RPMI8226 (cell line): ENCODE data around the gene SUN1.
"Not testable (repeated sequence)": the region's sequence is repeated elsewhere in the genome, so short reads cannot be mapped to it uniquely, and the experiment has no call there.

Source experiments
- DNase-seq: peaks from one replicate; pipeline ENCODE4 v3.0.0-alpha.2; 2015

Gene SUN1

DNA sequence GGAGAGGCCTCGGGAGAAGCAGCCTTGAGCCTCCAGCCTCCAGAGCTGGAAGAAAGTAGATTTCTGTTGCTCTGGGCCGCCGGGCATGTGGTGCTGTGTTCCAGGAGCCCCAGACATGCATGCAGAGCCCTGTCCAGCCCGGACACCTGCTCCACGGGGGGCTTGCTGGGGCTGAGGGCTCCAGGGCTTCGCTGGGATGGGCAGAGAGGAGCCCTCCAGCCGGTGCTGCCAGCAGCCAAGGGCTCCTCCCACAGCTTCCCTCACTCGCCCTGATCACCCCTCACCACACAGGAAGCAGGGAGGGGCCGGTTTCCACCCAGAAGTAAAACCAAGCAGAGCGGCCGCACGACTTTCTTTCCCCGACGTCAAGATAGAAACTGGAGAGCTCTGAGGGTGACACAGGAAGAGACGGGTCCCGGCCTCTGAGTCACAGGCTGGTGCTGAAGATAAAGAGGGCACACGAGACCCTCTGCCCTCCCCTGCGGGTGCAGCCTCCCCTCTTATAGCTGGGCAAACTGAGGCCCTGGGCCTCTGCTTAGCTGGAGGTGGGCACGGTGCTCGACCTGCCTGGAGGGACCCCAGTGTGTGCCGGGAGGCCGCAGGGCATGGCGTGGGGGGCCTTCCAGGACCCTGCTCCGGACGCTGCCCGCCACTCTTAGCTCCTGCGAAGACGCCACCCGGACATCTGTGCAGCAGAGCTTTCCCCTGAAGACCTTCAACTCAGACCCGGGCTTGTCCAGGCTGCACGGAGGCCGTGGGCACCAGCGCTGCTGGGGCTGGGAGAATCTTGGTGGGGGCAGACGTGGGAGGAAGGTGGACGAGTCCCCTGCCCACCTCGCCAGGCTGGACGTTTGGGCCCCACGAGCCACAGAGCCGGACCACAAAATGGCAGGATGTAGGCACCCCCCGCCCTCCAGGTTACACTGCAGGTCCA is 91.1 kb downstream of the SUN1 start:
- peak; percentile 90 for DNase-seq

DNA sequence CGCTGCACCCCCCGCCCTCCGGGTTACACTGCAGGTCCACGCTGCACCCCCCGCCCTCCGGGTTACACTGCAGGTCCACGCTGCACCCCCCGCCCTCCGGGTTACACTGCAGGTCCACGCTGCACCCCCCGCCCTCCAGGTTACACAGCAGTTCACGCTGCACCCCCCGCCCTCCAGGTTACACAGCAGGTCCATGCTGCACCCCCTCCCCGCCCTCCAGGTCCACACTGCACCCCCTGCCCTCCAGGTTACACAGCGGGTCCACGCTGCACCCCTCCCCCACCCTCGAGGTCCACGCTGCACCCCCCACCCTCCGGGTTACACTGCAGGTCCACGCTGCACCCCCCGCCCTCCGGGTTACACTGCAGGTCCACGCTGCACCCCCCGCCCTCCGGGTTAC is 91.8 kb downstream of the SUN1 start:
- DNase-seq: not testable (repeated sequence)
